ENCODE data around the gene SS18L1. TPM values are rescaled to one million over a fixed set of nuclear protein-coding genes. Genes with fewer than 3 reads are reported as not detected.

SS18L1 gene
- total RNA-seq, 1 experiment from 2014 or later = 28.1 TPM

DNA sequence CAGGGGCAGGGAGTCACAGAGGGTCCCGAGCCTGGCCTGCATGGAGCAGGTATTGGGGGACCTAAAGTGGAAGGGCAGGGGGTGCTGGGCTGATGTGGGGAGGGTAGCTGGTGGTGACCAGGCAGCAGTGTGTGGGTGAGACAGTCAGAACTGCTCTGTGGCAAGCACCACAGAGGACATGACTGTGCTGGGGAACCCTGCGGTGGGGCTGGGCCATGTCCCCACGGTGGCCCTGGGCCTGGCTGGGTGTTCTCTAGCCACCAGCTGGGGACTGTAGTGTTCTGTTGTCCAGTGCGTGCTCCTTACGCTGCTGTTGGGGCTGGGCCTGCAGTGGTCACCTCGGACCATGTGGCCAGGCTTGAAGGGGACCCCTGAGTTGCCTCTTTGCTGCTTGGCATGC, 3.6 kb downstream of the SS18L1 start:
- no TSS peak for BruUV-seq (replicated peaks)
- DNase-seq (ENCODE audit: low read depth, low spot score) = no peak
- H3K27me3 ChIP-seq (ENCODE audit: insufficient read depth, low read length) = no peaks in the 10 kb centered on the region
- intact Hi-C loops (cut with micrococcal nuclease) = no loop called here
- H3K4me2 ChIP-seq (ENCODE audit: low read length) = no peak overlapping the region
- TF ChIP-seq ZNF274 (IDR thresholded peaks at IDR 0.05; ENCODE audit: low read depth, low read length) = no peak
- TF ChIP-seq, protein P1, sequence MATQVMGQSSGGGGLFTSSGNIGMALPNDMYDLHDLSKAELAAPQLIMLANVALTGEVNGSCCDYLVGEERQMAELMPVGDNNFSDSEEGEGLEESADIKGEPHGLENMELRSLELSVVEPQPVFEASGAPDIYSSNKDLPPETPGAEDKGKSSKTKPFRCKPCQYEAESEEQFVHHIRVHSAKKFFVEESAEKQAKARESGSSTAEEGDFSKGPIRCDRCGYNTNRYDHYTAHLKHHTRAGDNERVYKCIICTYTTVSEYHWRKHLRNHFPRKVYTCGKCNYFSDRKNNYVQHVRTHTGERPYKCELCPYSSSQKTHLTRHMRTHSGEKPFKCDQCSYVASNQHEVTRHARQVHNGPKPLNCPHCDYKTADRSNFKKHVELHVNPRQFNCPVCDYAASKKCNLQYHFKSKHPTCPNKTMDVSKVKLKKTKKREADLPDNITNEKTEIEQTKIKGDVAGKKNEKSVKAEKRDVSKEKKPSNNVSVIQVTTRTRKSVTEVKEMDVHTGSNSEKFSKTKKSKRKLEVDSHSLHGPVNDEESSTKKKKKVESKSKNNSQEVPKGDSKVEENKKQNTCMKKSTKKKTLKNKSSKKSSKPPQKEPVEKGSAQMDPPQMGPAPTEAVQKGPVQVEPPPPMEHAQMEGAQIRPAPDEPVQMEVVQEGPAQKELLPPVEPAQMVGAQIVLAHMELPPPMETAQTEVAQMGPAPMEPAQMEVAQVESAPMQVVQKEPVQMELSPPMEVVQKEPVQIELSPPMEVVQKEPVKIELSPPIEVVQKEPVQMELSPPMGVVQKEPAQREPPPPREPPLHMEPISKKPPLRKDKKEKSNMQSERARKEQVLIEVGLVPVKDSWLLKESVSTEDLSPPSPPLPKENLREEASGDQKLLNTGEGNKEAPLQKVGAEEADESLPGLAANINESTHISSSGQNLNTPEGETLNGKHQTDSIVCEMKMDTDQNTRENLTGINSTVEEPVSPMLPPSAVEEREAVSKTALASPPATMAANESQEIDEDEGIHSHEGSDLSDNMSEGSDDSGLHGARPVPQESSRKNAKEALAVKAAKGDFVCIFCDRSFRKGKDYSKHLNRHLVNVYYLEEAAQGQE (IDR thresholded peaks at IDR 0.05; ENCODE audit: low read depth) = no peak
- no peak for TF ChIP-seq POLR2AphosphoS5 (IDR thresholded peaks at IDR 0.05; ENCODE audit: low read depth, low read length)
- no peak for TF ChIP-seq RAD21 (IDR thresholded peaks at IDR 0.05; ENCODE audit: low read depth)
- no peak for TF ChIP-seq POLR2A (IDR thresholded peaks at IDR 0.05; ENCODE audit: borderline replicate concordance, extremely low read depth, insufficient read depth, insufficient read length)
- TF ChIP-seq EZH2phosphoT487 (IDR thresholded peaks at IDR 0.05; ENCODE audit: borderline replicate concordance) = no peak
- TF ChIP-seq, protein P2, sequence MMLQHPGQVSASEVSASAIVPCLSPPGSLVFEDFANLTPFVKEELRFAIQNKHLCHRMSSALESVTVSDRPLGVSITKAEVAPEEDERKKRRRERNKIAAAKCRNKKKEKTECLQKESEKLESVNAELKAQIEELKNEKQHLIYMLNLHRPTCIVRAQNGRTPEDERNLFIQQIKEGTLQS (IDR thresholded peaks at IDR 0.05) = no peak
- no peak for TF ChIP-seq ZFX (IDR thresholded peaks at IDR 0.05)
- ChIA-PET POLR2A (no interaction called here), CTCF (no interaction called here), RAD21 (ENCODE audit: low non-redundant PET in 1 of 2, low total read pairs in 2 of 2, uncharacterized antibody in 2 of 2, unreplicated experiment in 2 of 2) (no interaction called here)
- no peak overlapping the region; the same call in 1 of the 2 replicates for H3K27ac ChIP-seq (ENCODE audit: low read depth, low read length)
- H2AFZ ChIP-seq (ENCODE audit: low read depth, low read length, poor library complexity, severe bottlenecking) = no peak overlapping the region
- peaks cover 18% of the 10 kb centered on the region; the same call in 1 of the 2 replicates for H4K20me1 ChIP-seq (ENCODE audit: insufficient read depth)
- peaks cover 6 to 12% of the 10 kb centered on the region in 2 experiments for H3K4me1 ChIP-seq (ENCODE audit: control insufficient read depth in 1 of 2, insufficient read depth in 2 of 2, low read length in 2 of 2)
- ATAC-seq = no peak
- peaks cover 89% of the 10 kb centered on the region for H3K79me2 ChIP-seq (ENCODE audit: insufficient read depth, low read length)
- H3K36me3 ChIP-seq (ENCODE audit: control insufficient read depth in 1 of 2, insufficient read depth in 2 of 2, low read length in 2 of 2) = peaks cover 0 to 19% of the 10 kb centered on the region in 2 experiments; a peak in 2 of 4 replicates
- H3K9me3 ChIP-seq (ENCODE audit: control insufficient read depth in 1 of 2, insufficient read depth in 1 of 2, low read depth in 1 of 2, low read length in 2 of 2) = no peaks in the 10 kb centered on the region
- H3K9ac ChIP-seq (ENCODE audit: low read length) = no peak overlapping the region
- no peak overlapping the region for H3K4me3 ChIP-seq (replicated peaks in 1 of 2; ENCODE audit: low read depth in 1 of 2, low read length in 2 of 2)
- H3K9me2 ChIP-seq (ENCODE audit: insufficient read depth) = no peaks in the 10 kb centered on the region

All from HCT116 (cell line).